IPS-20b (cell line): ENCODE results near the gene RHOU.

ENCODE experiments used
- H3K27ac ChIP-seq: one replicate; pipeline ENCODE4 v1.5.1; 2013; ENCODE audit warnings: low read length
- H3K27me3 ChIP-seq: 2 replicates; pipeline ENCODE4 v1.6.1; 2013; ENCODE audit warnings: mild to moderate bottlenecking, low read length, inconsistent platforms; ENCODE audit not compliant: insufficient read depth
- H3K36me3 ChIP-seq: 2 replicates; pipeline ENCODE4 v1.6.1; 2013; ENCODE audit warnings: low read depth, mild to moderate bottlenecking, inconsistent platforms, low read length, moderate library complexity; ENCODE audit not compliant: insufficient read depth
- H3K4me1 ChIP-seq: 2 replicates; pipeline ENCODE4 v1.6.1; 2013; ENCODE audit warnings: mild to moderate bottlenecking, control low read depth, inconsistent platforms, low read length, moderate library complexity; ENCODE audit not compliant: insufficient read depth
- H3K4me3 ChIP-seq: 2 replicates; pipeline ENCODE4 v1.5.1; 2013; ENCODE audit warnings: mild to moderate bottlenecking, low read length, inconsistent platforms
- H3K9ac ChIP-seq: 2 replicates; pipeline ENCODE4 v1.6.1; 2013; ENCODE audit warnings: low read depth, mild to moderate bottlenecking, inconsistent platforms, low read length, moderate library complexity
- H3K9me3 ChIP-seq: 2 replicates; pipeline ENCODE4 v1.6.1; 2013; ENCODE audit warnings: mild to moderate bottlenecking, low read depth, low read length, inconsistent platforms; ENCODE audit not compliant: insufficient read depth

Gene RHOU

GRCh38 chr1:228793032-228793431 is 57.8 kb downstream of the RHOU start:
- Histone ChIP-seq H3K27me3 (no peaks in the 10 kb centered on the region), H3K9me3 (no peaks in the 10 kb centered on the region), H3K36me3 (no peaks in the 10 kb centered on the region), H3K4me1 (no peaks in the 10 kb centered on the region; the same call in 1 of the 2 replicates), H3K27ac (no peak overlapping the region), H3K9ac (no peak overlapping the region), H3K4me3 (no peak overlapping the region)

- H3K27me3 ChIP-seq = no peaks in the 10 kb centered on the region
- no peaks in the 10 kb centered on the region; the same call in 1 of the 2 replicates for H3K4me1 ChIP-seq
- H3K9ac ChIP-seq = no peak overlapping the region
- no peaks in the 10 kb centered on the region for H3K9me3 ChIP-seq
- H3K36me3 ChIP-seq = no peaks in the 10 kb centered on the region
- H3K27ac ChIP-seq = no peak overlapping the region
- H3K4me3 ChIP-seq = no peak overlapping the region
Measured at GRCh38 chr1:228794173-228794572, 58.9 kb downstream of the RHOU start.

GRCh38 chr1:228794810-228795209 is 59.5 kb downstream of the RHOU start:
- no peaks in the 10 kb centered on the region for H3K36me3 ChIP-seq
- no peak overlapping the region for H3K9ac ChIP-seq
- no peaks in the 10 kb centered on the region; the same call in 1 of the 2 replicates for H3K4me1 ChIP-seq
- H3K9me3 ChIP-seq = no peaks in the 10 kb centered on the region
- no peak overlapping the region for H3K4me3 ChIP-seq
- H3K27ac ChIP-seq = no peak overlapping the region
- H3K27me3 ChIP-seq = no peaks in the 10 kb centered on the region

GRCh38 chr1:228795596-228795995 is 60.3 kb downstream of the RHOU start:
- H3K4me3 ChIP-seq = no peak overlapping the region
- no peak overlapping the region for H3K27ac ChIP-seq
- no peaks in the 10 kb centered on the region for H3K9me3 ChIP-seq
- no peaks in the 10 kb centered on the region for H3K27me3 ChIP-seq
- H3K9ac ChIP-seq = no peak overlapping the region
- no peaks in the 10 kb centered on the region; the same call in 1 of the 2 replicates for H3K4me1 ChIP-seq
- no peaks in the 10 kb centered on the region for H3K36me3 ChIP-seq
